MV-4-11 (cell line): ENCODE results near the gene PIEZO2.

Experiments used
- DNase-seq: peaks from one replicate; lab custom pipeline; 2025; lab: John Stamatoyannopoulos, UW

PIEZO2 gene

GRCh38 chr18:11112286-11112685, 37.1 kb downstream of the PIEZO2 start:
- DNase-seq, result no peak

- no peak for DNase-seq
Measured at GRCh38 chr18:11110509-11110908, 38.9 kb downstream of the PIEZO2 start.

DNA sequence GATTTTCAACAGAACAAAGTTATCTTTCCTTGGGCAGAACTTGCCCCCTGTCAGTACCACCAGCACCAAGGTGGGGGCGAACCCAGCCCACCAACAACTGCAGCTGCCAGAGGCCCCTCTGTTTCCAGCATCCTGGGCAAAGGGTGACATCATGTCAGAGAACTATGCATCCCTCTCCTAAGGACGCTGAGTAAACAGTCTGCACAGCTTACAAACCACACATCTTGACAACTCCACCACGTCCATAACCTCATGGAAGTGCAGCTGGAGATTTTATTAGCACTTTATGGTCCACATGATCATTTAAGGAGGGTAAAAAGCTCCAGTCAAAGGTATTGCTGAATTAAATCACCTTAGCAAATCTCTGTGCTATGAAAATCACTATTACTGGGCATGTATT, 40.4 kb downstream of the PIEZO2 start:
- DNase-seq, result no peak

- DNase-seq, result no peak
Measured at GRCh38 chr18:11106894-11107293, 42.5 kb downstream of the PIEZO2 start.

GRCh38 chr18:11105463-11105862, 43.9 kb downstream of the PIEZO2 start:
- DNase-seq, result no peak

GRCh38 chr18:11104307-11104706, 45.1 kb downstream of the PIEZO2 start:
- DNase-seq, result no peak

DNA sequence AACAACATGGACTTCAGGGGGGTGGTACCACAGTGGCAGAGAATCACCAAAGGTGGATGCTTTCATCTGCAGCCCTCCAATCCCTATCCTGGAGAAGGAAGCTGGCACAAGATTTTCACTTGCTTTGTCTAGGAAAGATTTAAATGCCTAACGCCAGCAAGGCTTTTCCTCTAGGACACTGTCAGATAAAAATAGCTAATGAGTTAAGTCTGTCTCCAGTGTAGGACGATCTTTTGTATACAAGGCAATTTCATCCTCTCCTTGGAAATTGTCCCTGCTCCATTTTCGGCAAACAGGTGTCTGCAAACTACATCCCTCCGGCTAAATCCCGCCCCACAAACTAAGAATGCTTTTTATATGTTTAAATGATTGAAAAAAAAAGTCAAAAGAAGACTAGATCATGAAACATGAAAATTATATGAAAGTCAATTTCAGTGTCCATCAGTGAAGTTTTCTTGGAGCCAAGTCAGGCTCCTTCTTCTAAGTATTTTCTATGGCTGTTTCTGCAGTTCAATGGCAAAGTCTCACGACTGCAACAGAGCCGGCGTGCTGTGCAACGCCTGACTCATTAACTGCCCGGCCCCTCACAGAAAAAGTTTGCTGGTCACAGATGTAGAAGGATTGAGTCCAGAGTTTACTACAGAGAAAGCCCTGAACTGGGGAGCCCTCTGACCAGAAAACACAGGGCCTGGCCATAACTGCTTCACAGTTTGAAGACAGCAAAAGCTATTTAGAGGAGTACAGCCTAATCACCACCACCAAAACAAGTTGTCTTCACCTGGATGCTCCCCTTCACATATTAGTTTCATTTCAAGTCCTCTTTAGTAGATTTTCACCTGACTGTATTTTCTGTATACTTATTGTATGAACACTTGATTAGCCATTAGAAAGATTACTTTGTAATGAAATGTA, 52.3 kb downstream of the PIEZO2 start:
- no peak for DNase-seq

DNA sequence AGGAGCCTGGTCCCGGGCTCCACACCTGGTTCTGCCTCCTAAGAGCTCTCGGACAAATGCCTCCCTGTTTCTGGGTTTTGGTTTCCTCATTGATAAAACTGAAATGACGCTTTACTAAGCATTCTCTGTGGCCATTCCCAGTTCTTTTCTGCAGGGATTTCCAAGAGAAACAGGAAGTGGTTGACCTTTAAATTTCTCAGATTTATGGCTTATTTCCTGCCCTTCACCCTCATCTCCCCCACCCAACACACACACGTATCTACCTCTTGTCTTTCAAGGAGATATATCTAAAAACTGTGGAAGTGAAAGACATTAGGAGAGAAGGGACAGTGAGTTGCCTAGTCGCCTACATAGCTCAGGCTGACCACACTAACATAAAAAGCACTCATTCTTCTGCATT, 53.0 kb downstream of the PIEZO2 start:
- peak; percentile 33 for DNase-seq

GRCh38 chr18:11095674-11096293, 53.6 kb downstream of the PIEZO2 start:
- DNase-seq, result no peak

DNA sequence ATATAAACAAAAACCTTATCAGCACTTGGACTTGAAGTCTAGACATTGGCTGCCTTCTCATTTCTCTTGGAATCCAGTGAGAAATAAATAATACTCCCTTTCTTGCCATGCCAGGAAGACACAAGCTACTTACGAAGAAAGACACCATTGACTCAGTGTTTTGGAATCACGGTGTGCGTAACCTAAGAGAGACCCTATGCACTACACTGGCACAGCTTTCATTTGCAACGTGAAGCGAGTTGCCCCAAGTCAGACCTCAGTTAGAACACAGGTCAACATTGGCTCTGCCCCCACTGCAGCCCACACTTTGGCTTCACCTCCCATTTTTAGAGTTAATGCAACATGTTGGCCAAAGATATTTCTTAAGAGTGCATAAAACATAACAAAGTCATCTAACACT, 54.2 kb downstream of the PIEZO2 start:
- no peak for DNase-seq

DNA sequence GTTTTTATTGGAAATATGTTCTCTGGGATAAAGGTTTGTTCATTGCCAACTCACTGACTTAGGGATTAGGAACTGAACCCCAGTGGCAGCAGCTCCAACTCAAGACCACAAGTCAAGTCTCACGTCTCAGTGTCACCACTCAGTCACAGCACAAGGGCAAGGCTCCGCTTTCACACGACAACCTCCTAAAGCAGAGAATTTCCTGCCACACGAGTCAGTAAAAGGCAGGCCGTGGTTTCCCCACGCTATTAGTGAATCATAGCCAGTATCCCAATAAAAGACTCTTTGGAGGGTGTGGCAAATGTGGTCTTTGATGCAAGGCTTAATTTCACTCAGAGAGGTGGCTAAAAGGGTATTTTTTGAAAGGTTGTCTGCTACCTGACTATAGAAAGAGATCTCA, 57.6 kb downstream of the PIEZO2 start:
- DNase-seq, result peak; percentile 11

DNA sequence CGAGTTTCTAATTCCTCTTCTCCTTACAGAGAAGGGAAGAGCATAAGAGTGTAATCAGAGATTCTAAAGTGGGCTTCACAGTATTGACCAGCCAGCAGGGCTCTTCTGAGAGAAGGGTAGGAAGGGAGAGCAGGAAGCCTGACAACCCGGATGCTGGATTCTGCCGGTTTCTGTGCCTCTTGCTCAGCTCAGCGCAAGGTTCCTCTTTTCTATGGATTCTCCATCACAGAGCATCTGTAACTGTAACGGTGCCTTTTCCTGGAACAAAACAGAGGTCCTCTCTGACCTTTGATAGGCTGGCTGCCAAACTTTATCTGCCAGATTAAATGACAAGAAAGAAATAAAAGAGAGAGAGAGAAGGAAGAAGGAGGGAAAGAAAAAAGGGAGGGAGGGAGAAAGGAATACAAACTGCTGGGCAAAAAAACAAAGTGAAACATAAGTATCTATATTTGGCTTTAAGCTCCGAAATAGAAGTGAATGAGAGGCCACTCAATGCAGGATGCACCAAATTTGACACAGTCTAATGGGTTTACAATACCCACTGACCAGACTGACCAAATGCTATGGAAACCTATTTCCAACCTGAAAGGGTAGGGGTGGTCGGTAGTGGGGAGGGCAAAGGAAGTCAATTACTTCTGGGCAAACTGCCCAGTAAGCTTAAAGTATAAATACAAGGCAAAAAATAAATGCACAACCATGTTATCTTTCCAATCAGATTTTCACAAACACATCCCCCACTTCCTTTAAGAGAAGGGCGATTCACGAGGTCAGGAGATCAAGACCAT, 59.2 kb downstream of the PIEZO2 start:
- DNase-seq, result peak; percentile 68

DNA sequence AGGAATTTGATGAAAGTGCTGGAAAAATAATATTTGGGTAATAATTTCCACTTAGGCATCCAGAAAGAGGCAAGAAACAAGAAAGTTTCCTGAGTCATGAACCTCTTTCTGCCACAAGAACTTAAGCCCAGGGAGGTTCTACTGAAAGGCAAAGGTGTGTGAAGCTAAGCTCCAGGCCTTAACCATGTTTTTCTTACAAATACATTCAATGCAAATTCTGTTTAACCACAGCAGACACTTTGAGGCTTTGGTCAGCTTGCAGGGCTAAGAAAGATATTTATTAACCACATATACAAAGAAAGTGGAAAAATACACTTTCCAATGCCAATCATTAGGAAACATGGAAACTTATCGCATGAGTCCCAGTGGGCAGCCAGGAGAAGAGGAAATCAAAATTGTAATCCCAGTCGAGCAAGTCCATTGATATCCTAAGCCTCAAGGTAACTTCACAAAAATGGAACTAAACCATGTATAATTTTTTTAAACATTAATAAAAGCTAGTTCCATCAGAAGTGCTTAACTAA, 68.3 kb downstream of the PIEZO2 start:
- DNase-seq, result no peak

DNA sequence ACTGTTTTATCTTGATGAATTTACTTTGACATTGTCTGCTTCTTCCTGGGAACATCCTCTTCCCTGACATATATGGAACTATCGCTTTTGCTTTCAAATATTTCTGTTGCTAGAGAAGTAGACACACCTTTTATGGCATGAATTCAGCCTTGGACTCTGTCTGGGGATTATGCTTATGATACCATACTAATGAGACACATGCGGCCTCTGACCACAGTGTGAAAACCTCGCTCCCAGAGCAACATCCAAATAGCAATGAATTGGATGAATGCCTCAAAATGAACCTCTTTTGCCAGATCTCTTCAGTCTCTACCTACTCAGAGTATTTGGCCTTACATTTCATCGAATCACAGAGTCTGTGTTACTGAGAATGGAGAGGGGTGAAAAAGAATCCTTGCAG, 70.9 kb downstream of the PIEZO2 start:
- no peak for DNase-seq

DNA sequence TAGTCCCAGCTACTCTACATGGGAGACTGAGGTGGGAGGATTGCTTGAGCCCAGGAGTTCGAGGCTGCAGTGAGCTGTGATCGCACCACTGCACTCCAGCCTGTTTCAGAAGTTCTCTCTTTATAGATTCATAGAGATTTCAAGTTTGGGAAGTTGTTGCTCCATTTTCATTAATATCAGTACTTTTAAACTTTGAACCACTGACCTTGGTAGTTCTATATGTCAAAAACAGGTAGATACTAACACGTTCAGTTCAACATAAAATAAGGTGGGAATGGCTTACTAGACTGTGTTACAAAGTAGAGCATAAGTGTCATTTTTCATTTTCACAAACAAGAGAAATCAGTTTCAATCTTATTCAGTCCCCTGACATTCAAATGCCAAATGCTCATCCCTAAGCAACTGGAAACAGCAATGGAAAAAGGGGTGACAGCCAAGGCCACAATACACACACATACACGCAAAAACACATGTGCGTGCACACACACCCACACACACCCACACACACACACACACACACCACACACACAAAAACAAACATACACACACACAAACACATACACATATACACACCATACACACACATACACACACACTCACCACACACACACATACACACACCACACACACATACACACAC, 71.7 kb downstream of the PIEZO2 start:
- no peak for DNase-seq

DNA sequence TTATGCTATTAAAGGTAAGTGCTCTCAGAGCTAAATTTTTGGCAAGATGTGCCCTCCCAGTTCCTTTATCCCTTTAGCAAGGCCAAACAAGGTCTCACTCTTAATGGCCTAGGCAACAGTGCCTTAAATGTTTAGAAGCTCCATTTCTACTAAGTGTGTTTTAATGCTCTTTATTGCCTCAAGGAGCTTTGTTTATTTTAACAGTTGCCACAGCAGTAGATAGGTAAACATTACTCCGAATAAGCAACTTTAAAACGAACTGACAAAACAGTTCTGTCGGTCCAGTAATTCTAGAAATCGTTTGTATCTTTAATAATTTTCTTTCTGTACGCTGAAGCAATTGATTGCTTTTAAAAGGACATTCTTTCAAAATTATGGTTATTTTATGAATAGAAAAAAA, 74.5 kb downstream of the PIEZO2 start:
- DNase-seq, result no peak

DNA sequence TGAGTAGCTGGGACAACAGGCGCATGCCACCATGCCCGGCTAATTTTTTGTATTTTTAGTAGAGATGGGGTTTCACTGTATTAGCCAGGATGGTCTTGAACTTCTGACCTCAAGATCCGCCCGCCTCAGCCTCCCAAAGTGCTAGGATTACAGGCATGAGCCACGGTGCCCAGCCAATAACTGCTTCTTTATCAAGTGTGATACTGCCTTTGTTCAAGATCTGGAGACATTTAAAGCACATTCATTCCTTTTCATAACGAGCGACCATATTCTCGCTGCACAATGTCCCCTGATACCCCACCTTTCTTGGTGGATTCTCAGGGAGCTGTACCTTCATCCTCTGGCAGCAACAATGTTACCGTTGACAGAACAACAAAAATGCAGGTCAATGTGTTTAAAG, 75.4 kb downstream of the PIEZO2 start:
- DNase-seq, result no peak

DNA sequence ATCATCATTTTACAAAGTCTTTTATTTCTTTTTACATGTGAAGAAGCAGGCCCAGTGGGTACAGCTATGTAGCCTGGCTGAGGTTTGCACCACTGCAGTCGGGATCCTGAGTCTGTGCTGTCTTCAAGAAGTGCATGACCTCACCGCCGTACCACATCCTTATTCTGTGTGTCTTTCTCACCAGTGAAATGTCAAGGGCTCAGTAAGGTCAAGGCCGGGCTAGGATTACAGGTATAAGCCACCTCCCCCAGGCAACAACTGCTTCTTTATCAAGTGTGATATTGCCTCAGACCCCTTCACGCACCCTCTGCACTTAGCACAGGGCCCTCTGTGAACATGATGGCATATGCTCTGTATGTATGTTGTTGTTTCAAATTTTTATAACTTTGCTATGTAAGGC, 76.7 kb downstream of the PIEZO2 start:
- DNase-seq, result no peak

DNA sequence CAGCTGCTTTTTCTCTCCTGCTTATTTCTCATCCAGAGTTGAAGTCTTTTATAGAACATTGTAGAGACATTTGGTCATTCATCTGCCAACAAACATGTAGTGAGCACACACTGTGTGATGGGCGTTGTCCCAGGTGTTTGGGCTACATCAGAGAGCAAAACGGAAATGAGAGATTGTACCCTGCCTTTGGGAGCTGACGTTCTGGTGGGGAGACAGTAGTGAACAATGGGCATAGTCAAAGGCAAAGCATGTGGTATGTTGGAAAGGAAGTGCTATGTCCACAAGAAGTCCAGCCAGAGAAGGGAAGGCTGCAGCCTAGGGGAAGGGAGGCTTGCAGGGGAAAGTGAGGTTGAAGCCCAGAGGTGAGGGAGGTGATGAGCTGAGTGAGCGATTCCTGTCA, 78.1 kb downstream of the PIEZO2 start:
- no peak for DNase-seq

DNA sequence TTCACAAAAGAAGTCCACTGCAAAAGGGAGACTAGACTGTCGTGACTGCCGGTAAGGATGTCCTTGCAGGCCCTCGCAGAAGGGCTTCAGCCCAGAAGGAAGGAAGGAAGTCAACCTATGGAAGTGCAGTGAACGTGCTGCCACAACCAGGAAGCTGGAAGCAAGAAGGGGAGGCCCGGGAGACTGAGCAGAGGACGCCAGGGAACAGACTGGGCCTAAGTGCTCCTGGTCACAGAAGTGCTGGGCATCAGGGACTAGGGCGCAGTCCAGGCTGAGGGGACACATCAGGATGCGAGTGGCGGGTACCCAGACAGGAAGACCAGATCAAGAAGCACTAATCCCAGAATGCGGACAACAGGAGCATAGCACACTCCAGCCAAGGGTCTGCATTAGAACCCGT, 78.8 kb downstream of the PIEZO2 start:
- DNase-seq, result no peak

GRCh38 chr18:11066038-11066437, 83.3 kb downstream of the PIEZO2 start:
- no peak for DNase-seq
